Memory B cell (primary cell): Measurements from ENCODE around the gene RCSD1.

Experiments
- ATAC-seq: fragments of 150-1000 bp; cut with Tn5 transposase; 2 replicates; pipeline ENCODE4 v1.10.0; 2021; ENCODE audit warnings: low read depth, mild to moderate bottlenecking, moderate library complexity
- DNase-seq, 2 donors: peaks; one replicate each; pipeline ENCODE4 v3.0.0; 2022; ENCODE audit warnings: low spot score in 2 of 2
- H3K27ac Mint-ChIP-seq: one replicate; pipeline ENCODE4 v1.8.0; 2022; ENCODE audit warnings: mild to moderate bottlenecking, moderate library complexity, mixed read lengths
- H3K27me3 Mint-ChIP-seq: one replicate; pipeline ENCODE4 v1.8.0; 2022; ENCODE audit warnings: mixed read lengths
- H3K36me3 Mint-ChIP-seq: one replicate; pipeline ENCODE4 v1.8.0; 2022; ENCODE audit warnings: mild to moderate bottlenecking, mixed read lengths
- H3K4me1 Mint-ChIP-seq: one replicate; pipeline ENCODE4 v1.8.0; 2022; ENCODE audit warnings: mixed read lengths
- H3K4me3 Mint-ChIP-seq: one replicate; pipeline ENCODE4 v1.8.0; 2022; ENCODE audit warnings: mild to moderate bottlenecking, moderate library complexity, mixed read lengths
- H3K9me3 Mint-ChIP-seq: one replicate; pipeline ENCODE4 v1.8.0; 2022; ENCODE audit warnings: mixed read lengths

Gene RCSD1

DNA sequence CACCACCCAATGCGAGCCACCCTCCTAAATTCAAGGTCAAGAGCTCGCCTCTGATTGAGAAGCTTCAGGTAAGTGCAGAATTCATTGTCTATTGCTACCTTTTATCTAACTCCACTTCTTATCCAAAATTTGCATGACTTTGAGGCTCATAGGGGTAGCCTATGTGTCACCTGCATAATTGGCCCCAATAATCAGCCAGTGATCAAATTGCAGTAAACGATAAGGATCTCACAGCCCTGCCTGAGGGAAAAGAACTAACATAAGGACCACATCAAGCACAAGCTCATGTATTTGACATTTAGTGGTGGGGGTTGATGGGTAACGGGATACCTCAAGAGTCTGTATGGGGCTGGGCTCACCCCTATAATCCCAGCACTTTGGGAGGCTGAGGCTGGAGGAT is 60.0 kb downstream of the RCSD1 start:
- Mint-ChIP-seq H3K4me1 (peaks cover 21% of the 10 kb centered on the region), H3K9me3 (no peaks in the 10 kb centered on the region), H3K4me3 (no peak overlapping the region), H3K36me3 (peaks cover 49% of the 10 kb centered on the region), H3K27ac (no peak overlapping the region), H3K27me3 (no peaks in the 10 kb centered on the region)
- DNase-seq (no peak), ATAC-seq (no peak)

DNA sequence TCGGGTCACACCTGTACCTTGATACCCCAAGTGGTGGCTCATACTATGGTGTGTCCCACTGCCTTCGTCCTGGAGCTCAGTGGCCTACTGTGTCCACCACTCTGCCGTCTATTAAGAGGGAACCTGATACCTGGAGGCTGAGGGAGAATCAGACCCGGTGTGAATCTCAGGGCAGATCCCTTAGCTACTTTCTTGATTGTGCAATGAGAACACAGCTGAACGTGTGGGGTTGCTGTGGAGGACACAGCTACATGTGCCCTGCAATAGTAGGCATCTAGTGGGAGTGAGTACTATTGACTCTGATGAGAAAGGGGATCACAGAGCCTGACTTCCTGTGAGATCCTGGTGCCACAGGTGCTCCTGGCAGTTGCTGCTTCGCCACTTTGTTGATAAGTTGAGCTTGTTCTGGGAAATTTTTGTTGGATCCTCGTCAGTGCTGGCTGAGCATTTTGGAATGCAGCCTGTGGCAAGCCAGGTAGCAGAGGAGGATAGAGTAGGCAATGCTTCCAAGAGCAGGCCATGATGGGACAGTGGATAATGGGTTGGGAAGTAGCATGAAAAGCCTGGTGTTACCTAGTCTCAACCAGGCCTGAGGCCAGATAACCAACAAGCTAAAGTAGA is 63.5 kb downstream of the RCSD1 start:
- no peaks in the 10 kb centered on the region for H3K9me3 Mint-ChIP-seq
- no peaks in the 10 kb centered on the region for H3K27me3 Mint-ChIP-seq
- H3K4me3 Mint-ChIP-seq, result no peak overlapping the region
- DNase-seq (no peak), ATAC-seq (no peak)
- H3K36me3 Mint-ChIP-seq, result peaks cover 54% of the 10 kb centered on the region
- peaks cover 7% of the 10 kb centered on the region for H3K4me1 Mint-ChIP-seq
- H3K27ac Mint-ChIP-seq, result no peak overlapping the region

DNA sequence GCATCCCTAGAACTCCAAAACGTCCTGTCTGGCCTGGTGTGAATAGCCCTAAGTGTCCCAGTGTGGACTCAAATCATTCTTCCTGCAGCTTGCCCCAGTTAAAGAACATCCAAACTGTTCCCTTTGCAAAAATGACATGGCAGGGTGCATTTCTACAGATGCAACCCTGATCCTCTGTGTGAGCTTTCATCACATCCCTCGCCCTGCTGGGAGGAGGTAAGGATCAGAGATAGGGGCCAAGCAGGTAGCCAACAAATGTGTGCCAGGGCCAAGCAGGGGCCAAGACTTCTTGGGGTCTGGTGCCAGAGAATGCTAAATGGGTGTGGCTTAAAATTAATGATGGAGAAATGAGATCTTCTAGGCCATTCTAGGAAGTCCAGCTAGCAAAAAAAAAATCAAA is 64.7 kb downstream of the RCSD1 start:
- Mint-ChIP-seq H3K9me3 (no peaks in the 10 kb centered on the region), H3K36me3 (peaks cover 57% of the 10 kb centered on the region), H3K4me1 (peaks cover 9% of the 10 kb centered on the region), H3K27ac (peak overlapping the region; percentile 8), H3K4me3 (no peak overlapping the region), H3K27me3 (no peaks in the 10 kb centered on the region)
- no peak for ATAC-seq
- DNase-seq, result no peak

DNA sequence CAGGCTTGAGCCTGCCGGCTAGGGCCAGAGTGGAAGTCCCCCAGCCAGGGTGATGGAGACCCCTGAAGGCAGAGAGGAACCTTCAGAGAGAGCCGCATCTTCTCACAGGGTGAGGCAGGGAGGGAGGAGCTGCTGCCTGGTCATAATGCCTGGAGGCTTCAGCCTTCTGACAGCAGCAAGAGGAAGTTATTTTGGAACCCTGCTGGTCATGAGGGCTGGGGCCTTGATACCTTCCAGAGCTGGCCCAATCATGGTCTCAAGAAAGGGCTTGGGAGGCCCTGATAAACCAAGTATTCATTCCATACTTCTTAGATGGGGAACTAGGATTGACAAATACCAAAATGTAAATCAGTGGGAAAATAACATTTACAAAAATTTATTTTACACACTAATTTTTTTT is 65.1 kb downstream of the RCSD1 start:
- Mint-ChIP-seq H3K4me1 (peaks cover 11% of the 10 kb centered on the region), H3K4me3 (no peak overlapping the region), H3K27me3 (no peaks in the 10 kb centered on the region), H3K36me3 (peaks cover 57% of the 10 kb centered on the region), H3K27ac (peak overlapping the region; percentile 8), H3K9me3 (no peaks in the 10 kb centered on the region)
- DNase-seq (no peak), ATAC-seq (no peak)

DNA sequence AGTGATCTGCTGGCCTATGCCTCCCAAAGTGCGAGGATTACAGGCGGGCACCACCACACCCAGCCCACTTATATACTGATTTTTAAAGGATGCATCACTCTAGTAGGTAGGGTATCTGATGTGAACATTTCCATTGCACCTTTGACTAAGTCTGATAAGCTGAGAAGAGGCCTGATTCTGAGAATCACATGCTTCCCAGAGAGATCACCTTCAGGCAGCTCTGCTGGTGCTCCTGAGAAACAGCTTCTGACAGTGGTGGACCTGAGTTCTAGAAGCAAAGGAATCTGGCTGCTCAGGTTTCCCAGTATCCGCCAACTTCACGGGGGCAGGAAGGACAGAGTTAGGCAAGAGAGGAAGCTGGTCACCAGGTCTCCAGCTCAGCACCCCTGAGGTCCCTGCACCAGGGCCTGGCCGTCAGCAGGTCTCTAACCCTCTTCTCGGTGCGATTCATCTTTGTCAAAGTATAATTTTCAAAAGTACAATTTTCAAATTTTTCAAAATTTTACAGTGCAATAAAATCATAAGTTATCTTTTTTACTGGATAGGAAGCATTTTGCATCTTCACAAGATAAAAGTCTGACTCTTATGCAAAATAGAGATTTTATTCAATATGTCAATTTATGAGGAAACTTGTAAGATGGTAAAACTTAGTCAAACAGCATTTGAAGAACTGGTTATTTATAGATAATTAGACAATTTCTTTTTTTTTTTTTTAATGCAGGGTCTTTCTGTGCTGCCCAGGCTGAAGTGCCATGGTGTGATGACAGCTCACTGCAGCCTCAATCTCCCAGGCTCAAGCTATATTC is 65.9 kb downstream of the RCSD1 start:
- Mint-ChIP-seq H3K4me1 (peaks cover 11% of the 10 kb centered on the region), H3K4me3 (no peak overlapping the region), H3K9me3 (no peaks in the 10 kb centered on the region), H3K36me3 (peaks cover 54% of the 10 kb centered on the region), H3K27me3 (no peaks in the 10 kb centered on the region), H3K27ac (no peak overlapping the region)
- DNase-seq (no peak), ATAC-seq (no peak)

DNA sequence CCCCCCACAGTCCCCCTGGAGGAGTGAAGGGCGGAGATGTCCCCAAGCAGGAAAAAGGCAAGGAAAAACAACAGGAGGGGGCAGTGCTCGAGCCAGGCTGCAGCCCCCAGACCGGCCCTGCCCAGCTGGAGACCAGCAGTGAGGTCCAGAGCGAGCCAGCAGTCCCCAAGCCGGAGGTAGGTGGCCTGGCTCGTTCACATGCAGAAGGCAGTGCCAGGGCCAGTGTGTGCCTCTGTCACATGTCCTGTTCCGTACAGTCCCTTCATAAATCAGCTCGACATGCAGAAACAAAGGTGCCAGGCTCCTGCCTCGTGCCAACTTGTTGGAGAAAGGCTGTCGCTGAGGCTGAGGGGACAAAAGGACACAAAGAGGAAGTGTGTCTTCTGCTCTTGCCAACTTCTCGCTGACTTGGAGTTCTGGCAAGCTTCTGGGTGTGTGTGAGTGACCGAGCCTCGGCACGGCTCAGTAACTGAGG is 67.7 kb downstream of the RCSD1 start:
- peaks cover 52% of the 10 kb centered on the region for H3K36me3 Mint-ChIP-seq
- H3K4me1 Mint-ChIP-seq, result peaks cover 7% of the 10 kb centered on the region
- H3K4me3 Mint-ChIP-seq, result no peak overlapping the region
- ATAC-seq (no peak), DNase-seq (no peak)
- no peaks in the 10 kb centered on the region for H3K27me3 Mint-ChIP-seq
- H3K27ac Mint-ChIP-seq, result peak overlapping the region; percentile 82
- no peaks in the 10 kb centered on the region for H3K9me3 Mint-ChIP-seq

DNA sequence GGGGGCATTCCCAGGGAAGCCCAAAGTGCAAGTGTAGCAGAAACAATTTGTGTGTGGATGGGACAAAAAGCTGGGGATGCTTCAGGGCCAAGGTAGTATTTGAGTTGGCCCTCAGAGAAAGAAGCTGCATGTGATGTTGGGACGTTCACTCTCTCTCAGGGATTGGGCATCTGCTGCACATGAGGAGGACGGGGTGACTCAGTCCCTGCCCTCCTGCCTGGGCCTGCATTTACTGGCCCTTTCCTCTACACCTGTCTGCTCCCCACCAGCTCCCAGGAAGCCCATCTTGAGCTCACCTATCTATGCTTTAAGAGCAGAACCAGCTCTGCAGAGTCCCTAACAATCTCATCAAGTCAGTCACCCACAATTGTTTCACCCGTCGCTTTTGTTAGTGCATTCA is 68.3 kb downstream of the RCSD1 start:
- Mint-ChIP-seq H3K27ac (no peak overlapping the region), H3K36me3 (peaks cover 53% of the 10 kb centered on the region), H3K27me3 (no peaks in the 10 kb centered on the region), H3K9me3 (no peaks in the 10 kb centered on the region), H3K4me1 (peaks cover 10% of the 10 kb centered on the region), H3K4me3 (no peak overlapping the region)
- DNase-seq (no peak), ATAC-seq (no peak)

DNA sequence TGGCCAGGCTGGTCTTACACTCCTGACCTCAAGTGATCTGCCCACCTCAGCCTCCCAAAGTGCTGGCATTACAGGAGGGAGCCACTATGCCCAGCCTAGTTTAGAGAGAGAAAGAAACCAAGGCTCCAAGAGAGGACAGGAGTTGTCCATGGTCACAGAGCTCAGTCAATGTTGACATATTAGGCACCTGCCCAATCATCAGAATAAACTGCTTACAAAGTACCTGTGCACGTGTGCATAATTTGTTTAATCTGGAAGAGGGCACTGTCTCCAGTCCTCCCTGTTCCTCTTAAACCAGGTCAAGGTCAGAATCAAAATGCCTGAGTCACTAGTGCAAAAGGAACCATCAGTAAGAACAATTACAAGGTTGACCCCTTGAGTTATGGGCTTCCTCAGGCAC is 71.5 kb downstream of the RCSD1 start:
- no peaks in the 10 kb centered on the region for H3K9me3 Mint-ChIP-seq
- H3K4me1 Mint-ChIP-seq, result peaks cover 32% of the 10 kb centered on the region
- no peaks in the 10 kb centered on the region for H3K27me3 Mint-ChIP-seq
- H3K4me3 Mint-ChIP-seq, result no peak overlapping the region
- no peak for ATAC-seq
- no peak for DNase-seq
- H3K36me3 Mint-ChIP-seq, result peaks cover 54% of the 10 kb centered on the region
- no peak overlapping the region for H3K27ac Mint-ChIP-seq

DNA sequence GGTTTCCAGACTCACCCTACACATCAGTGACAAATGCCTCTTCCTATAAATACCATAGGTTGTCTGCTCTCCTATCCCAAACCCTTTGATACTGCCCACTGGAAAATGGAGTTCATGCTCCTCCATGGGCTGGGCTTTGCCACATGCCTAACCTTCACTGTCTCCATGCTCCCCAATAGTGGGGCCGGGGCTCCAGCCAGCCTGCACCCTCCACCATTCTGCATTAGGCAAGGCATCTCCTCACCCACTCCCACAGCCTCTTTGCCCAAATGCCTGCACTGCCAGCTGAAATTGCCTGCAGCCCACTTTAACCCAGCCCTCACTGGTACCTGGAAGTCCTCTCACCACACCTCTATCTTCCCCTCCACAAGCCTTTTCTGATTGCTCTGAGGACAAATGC is 73.5 kb downstream of the RCSD1 start:
- DNase-seq (no peak), ATAC-seq (no peak)
- peaks cover 49% of the 10 kb centered on the region for H3K4me1 Mint-ChIP-seq
- H3K4me3 Mint-ChIP-seq, result no peak overlapping the region
- H3K27me3 Mint-ChIP-seq, result no peaks in the 10 kb centered on the region
- no peaks in the 10 kb centered on the region for H3K9me3 Mint-ChIP-seq
- peak overlapping the region; percentile 23 for H3K27ac Mint-ChIP-seq
- H3K36me3 Mint-ChIP-seq, result peaks cover 42% of the 10 kb centered on the region

DNA sequence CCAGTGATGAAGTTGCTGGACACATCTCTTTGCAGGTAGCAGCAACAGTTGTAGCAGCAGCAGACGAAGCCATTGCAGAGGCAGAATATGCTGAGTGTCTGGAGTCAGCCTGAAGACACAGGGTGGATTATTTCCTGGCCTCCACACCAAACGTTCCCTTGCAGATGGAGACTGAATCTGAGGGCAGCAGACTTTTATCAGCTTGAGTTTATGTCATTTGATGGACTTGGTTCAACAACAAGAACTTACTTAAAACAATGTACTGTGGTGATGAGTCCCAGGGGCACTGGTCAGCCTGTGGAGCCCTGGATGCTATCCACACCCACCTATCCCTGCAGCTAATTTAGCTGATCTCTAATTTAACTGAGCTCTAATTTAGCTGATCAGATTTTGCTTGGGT is 74.7 kb downstream of the RCSD1 start:
- H3K4me1 Mint-ChIP-seq, result peaks cover 52% of the 10 kb centered on the region
- no peak for ATAC-seq
- H3K36me3 Mint-ChIP-seq, result peaks cover 33% of the 10 kb centered on the region
- H3K9me3 Mint-ChIP-seq, result no peaks in the 10 kb centered on the region
- no peaks in the 10 kb centered on the region for H3K27me3 Mint-ChIP-seq
- no peak for DNase-seq
- H3K4me3 Mint-ChIP-seq, result no peak overlapping the region
- peak overlapping the region; percentile 23 for H3K27ac Mint-ChIP-seq

DNA sequence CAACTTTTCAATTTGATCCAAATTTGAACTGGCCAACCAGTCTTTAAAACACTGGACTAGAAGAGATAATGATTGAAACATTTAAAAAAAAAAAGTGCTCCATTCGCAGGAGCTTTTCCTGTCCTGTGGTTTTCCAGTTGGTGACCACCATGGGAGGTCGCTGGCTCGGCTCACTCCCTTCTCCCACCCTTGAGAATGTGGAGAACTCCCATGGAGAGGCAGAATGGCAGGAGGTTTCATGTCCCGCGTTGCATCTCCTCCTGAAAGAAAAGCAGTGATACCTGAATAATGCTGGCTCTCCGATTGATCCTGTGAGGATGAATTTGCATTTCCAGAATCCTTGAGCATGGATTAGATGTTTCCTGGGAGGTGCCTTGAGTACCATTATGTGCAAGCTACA is 75.2 kb downstream of the RCSD1 start:
- Mint-ChIP-seq H3K36me3 (peaks cover 30% of the 10 kb centered on the region), H3K4me1 (peaks cover 52% of the 10 kb centered on the region)

DNA sequence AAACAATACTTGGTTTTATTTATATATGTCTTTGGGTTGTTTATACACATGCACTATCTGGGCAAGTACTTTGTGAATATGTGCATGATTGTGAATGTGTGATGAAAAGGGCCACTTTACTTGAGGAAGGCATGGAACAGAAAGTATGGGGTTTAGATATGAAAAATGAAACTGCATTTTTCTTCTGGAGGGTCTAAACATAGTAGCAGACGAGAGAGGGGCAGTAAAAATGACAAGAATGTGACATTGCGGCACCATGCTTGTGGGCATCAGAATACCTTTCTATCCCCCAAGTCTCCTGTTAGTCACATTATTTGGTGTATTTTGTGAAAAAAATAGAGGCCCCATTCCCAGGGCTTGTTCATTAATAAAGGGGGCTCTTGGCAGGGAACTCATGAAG is 76.3 kb downstream of the RCSD1 start:
- Mint-ChIP-seq H3K4me1 (peaks cover 52% of the 10 kb centered on the region), H3K27ac (peak overlapping the region; percentile 42), H3K36me3 (peaks cover 28% of the 10 kb centered on the region)

More for the DNA sequence above, 75.2 kb downstream of the RCSD1 start:
- H3K27me3 Mint-ChIP-seq, result no peaks in the 10 kb centered on the region
- DNase-seq, result no peak
- H3K4me3 Mint-ChIP-seq, result no peak overlapping the region
- no peaks in the 10 kb centered on the region for H3K9me3 Mint-ChIP-seq
- H3K27ac Mint-ChIP-seq, result no peak overlapping the region
- ATAC-seq, result no peak

DNA sequence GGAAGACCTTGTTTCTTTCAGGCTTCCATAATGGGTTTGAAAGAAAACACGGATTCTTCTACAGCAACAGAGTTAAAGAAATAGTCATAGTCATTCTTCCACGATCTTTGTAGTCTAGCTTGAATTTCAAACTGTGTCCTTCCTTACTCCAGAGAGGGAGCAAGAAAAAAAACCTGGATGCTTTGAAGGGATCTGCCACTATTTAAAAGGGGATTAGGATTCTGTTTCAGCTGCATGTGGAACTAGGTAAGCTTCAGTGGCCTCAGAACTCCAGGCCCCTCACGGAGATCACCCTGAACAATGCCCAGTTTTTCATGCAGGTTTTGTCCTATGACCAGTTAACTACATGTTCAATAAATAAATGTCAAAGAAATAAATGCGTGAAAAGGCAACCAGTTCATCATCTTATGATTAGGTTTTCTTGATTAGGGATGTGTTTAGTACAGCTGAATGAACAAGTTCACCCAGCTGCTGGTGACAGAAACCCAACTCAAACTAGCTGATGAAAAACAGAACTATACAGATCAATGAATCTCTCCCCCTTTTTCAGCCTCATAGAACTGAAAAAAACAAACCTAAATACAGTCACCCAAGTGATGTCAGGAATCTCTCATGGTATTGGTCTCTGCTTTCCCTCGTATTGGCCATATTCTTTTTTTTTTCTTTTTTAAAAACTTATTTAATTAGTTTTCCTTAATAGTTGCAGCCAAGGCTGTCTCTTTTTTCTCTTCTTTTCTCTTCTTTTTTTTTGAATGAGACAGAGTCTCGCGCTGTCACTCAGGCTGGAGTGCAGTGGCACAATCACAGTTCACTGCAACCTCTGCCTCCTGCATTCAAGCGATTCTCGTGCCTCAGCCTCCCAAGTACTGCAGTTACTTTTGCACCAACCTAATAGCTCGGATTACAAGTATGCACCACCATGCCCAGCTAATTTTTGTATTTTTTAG is 77.2 kb downstream of the RCSD1 start:
- Mint-ChIP-seq H3K4me1 (peaks cover 52% of the 10 kb centered on the region), H3K27ac (peak overlapping the region; percentile 42), H3K36me3 (peaks cover 24% of the 10 kb centered on the region), H3K27me3 (no peaks in the 10 kb centered on the region), H3K9me3 (no peaks in the 10 kb centered on the region), H3K4me3 (no peak overlapping the region)
- DNase-seq (no peak), ATAC-seq (peak; percentile 24)

More for the DNA sequence above, 76.3 kb downstream of the RCSD1 start:
- Mint-ChIP-seq H3K27me3 (no peaks in the 10 kb centered on the region), H3K4me3 (no peak overlapping the region), H3K9me3 (no peaks in the 10 kb centered on the region)
- DNase-seq (no peak), ATAC-seq (no peak)

DNA sequence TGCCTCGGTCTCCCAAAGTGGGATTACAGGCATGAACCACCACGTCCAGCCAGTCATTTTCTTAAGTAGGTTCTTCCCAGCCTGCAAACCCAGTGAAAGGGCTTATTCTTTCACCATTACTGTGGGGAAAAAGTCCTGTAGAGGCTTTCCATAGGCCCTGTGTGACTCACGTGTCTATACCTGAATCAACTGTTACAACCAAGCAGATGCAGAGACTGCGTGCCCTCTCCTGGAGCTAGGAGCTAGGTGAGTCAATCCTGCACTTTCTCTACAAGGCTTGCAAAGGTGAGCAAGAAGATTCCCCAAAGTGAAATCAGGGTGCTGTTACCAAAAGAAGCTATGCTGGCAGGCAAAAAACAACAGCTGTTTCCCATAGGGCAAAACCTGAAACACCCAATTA is 77.9 kb downstream of the RCSD1 start:
- H3K9me3 Mint-ChIP-seq, result no peaks in the 10 kb centered on the region
- no peaks in the 10 kb centered on the region for H3K27me3 Mint-ChIP-seq
- H3K4me1 Mint-ChIP-seq, result peaks cover 51% of the 10 kb centered on the region
- H3K36me3 Mint-ChIP-seq, result peaks cover 23% of the 10 kb centered on the region
- H3K4me3 Mint-ChIP-seq, result no peak overlapping the region
- ATAC-seq, result no peak
- no peak for DNase-seq
- H3K27ac Mint-ChIP-seq, result peak overlapping the region; percentile 42
